NCI-H774 (cell line): Measurements from ENCODE around the gene AGAP9.
"Not testable (repeated sequence)": the region's sequence is repeated elsewhere in the genome, so short reads cannot be mapped to it uniquely, and the experiment has no call there.

Experiments used
- DNase-seq: peaks from one replicate; lab custom pipeline; 2025; lab: John Stamatoyannopoulos, UW

The AGAP9 gene

GRCh38 chr10:47457528-47457820 is 66.0 kb downstream of the AGAP9 start:
- no peak for DNase-seq

- DNase-seq, result no peak
Observed at GRCh38 chr10:47456794-47457527, 66.5 kb downstream of the AGAP9 start.

GRCh38 chr10:47456079-47456785 is 67.2 kb downstream of the AGAP9 start:
- no peak for DNase-seq

- not testable (repeated sequence) for DNase-seq
Observed at GRCh38 chr10:47455350-47456078, 67.9 kb downstream of the AGAP9 start.

GRCh38 chr10:47454780-47455058 is 68.7 kb downstream of the AGAP9 start:
- DNase-seq, result no peak

- DNase-seq, result no peak
Observed at GRCh38 chr10:47454008-47454779, 69.2 kb downstream of the AGAP9 start.

GRCh38 chr10:47453141-47454007 is 70.1 kb downstream of the AGAP9 start:
- DNase-seq, result no peak

GRCh38 chr10:47452495-47453140 is 70.8 kb downstream of the AGAP9 start:
- peak; percentile 47 for DNase-seq

GRCh38 chr10:47451998-47452494 is 71.4 kb downstream of the AGAP9 start:
- no peak for DNase-seq
